H1 (cell line): Measurements from ENCODE around the gene GPR63.

ENCODE experiments used
- CBX8 ChIP-seq: fragments of 300-800, 300-1000 bp; sonication (generic); IDR thresholded peaks from 2 replicates; pipeline ENCODE4 v1.7.1; 2016; ENCODE audit warnings: low read depth, low read length, borderline replicate concordance
- HDAC2 ChIP-seq, 2 experiments: fragments of 300-600 bp in 1 of 2; sonication (generic) in 1 of 2; IDR thresholded peaks; 2 replicates each; pipeline ENCODE4 v1.6.1; 2011 to 2012; ENCODE audit warnings: low read depth in 2 of 2, low read length in 2 of 2, mild to moderate bottlenecking in 2 of 2, moderate library complexity in 2 of 2, borderline replicate concordance in 1 of 2, inconsistent platforms in 1 of 2
- HDAC6 ChIP-seq: IDR thresholded peaks from one replicate; pipeline ENCODE4 v1.7.1; 2012; ENCODE audit warnings: low read depth, mild to moderate bottlenecking, inconsistent platforms, low read length, moderate library complexity
- JUND ChIP-seq: IDR thresholded peaks from 2 replicates; pipeline ENCODE4 v1.6.1; 2011; ENCODE audit warnings: mild to moderate bottlenecking, improper control_type of control experiment, low read length
- MAFK ChIP-seq: IDR thresholded peaks from 2 replicates; pipeline ENCODE4 v1.6.1; 2012; ENCODE audit warnings: low read depth, mild to moderate bottlenecking, improper control_type of control experiment, low read length
- POLR2A ChIP-seq, 2 experiments: IDR thresholded peaks; 1 replicate in 1 of 2; 2 replicates in 1 of 2; pipeline ENCODE4 v1.6.1; 2011; ENCODE audit warnings: low read depth in 2 of 2, low read length in 2 of 2, mild to moderate bottlenecking in 2 of 2; ENCODE audit errors: control extremely low read depth in 1 of 2
- RXRA ChIP-seq: IDR thresholded peaks from 2 replicates; pipeline ENCODE4 v1.6.1; 2011; ENCODE audit warnings: low read depth, mild to moderate bottlenecking, low read length, moderate library complexity; ENCODE audit not compliant: insufficient read depth
- SIN3A ChIP-seq, 2 experiments: IDR thresholded peaks in 1 of 2; conservative IDR thresholded peaks in 1 of 2; 2 replicates each; pipeline ENCODE4 v1.6.1; 2011 to 2012; ENCODE audit warnings: low read length in 2 of 2, improper control_type of control experiment in 1 of 2, low read depth in 1 of 2, mild to moderate bottlenecking in 1 of 2
- SP2 ChIP-seq: IDR thresholded peaks from 2 replicates; pipeline ENCODE4 v1.6.1; 2012; ENCODE audit warnings: mild to moderate bottlenecking, low read length, inconsistent platforms
- TCF12 ChIP-seq: IDR thresholded peaks from 2 replicates; pipeline ENCODE4 v1.6.1; 2011; ENCODE audit warnings: low read depth, mild to moderate bottlenecking, low read length
- TF ChIP-seq, protein P1 (sequence below), 3 experiments: IDR thresholded peaks; 1 replicate in 2 of 3; 2 replicates in 1 of 3; pipeline versions ENCODE4 v1.5.1 to v1.6.1; 2011; ENCODE audit warnings: low read length in 3 of 3, mild to moderate bottlenecking in 3 of 3, inconsistent platforms in 2 of 3, low read depth in 1 of 3, moderate library complexity in 1 of 3; ENCODE audit not compliant: insufficient read depth in 1 of 3; ENCODE audit errors: control extremely low read depth in 1 of 3

DNA sequence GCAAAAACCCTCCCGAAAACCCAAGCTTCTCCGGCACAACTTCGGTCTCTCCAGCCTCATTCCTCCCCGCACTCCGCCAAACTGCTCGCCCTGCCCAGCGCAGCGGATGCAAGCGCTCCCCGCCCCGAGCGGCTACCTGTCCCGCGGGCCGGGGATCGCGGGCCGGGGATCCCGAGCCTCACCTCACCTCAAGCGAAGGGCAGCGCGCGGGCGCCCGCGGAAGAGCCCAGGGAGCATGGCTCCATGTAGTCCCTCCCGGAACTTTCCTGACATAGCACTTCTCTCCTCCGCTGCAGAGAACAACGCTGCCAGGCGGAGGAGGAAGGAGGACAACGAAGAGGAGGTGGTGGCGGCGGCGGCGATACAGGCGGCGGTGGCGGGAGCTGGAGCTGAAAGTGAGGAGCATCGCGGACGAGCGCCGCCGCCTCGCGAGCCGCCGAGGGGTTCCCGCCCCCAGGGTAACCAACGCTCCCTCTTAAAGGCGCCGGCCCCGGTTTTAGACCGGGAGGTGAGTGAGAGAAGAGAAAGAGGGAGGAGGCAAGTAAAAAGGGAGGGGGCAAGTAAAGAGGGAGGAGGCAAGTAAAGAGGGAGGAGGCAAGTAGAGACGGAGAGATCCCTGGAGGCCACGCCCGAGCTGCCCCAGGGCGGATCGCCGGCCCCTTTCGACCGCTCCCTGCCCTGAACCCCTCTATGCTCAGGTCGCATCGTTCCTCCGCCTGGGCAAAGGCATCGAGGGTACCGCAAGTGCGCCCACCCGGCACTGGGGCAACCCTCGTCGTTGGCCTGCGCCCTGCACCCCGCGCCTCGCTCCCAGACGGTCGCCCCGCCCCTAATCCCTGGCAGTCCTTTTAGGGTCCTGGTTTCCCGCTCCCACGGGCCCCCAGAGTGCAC, at the start of gene GPR63:
- TF ChIP-seq, protein P1, sequence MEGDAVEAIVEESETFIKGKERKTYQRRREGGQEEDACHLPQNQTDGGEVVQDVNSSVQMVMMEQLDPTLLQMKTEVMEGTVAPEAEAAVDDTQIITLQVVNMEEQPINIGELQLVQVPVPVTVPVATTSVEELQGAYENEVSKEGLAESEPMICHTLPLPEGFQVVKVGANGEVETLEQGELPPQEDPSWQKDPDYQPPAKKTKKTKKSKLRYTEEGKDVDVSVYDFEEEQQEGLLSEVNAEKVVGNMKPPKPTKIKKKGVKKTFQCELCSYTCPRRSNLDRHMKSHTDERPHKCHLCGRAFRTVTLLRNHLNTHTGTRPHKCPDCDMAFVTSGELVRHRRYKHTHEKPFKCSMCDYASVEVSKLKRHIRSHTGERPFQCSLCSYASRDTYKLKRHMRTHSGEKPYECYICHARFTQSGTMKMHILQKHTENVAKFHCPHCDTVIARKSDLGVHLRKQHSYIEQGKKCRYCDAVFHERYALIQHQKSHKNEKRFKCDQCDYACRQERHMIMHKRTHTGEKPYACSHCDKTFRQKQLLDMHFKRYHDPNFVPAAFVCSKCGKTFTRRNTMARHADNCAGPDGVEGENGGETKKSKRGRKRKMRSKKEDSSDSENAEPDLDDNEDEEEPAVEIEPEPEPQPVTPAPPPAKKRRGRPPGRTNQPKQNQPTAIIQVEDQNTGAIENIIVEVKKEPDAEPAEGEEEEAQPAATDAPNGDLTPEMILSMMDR (IDR thresholded peaks at IDR 0.05; ENCODE audit: control extremely low read depth in 1 of 3, insufficient read depth in 1 of 3, low read depth in 1 of 3, low read length in 3 of 3), result no peak
- TF ChIP-seq RXRA (no peak), SIN3A (conservative IDR thresholded peaks at IDR 0.05 in 1 of 2, IDR thresholded peaks at IDR 0.05 in 1 of 2; ENCODE audit: low read depth in 1 of 2, low read length in 2 of 2) (0 out of 4 replicates have a peak, but pooled peaks of 1 of the 2 experiments have one; percentile 10), HDAC6 (no peak), HDAC2 (IDR thresholded peaks at IDR 0.05; ENCODE audit: borderline replicate concordance in 1 of 2, low read depth in 2 of 2, low read length in 2 of 2) (no peak), POLR2A (IDR thresholded peaks at IDR 0.05; ENCODE audit: control extremely low read depth in 1 of 2, low read depth in 2 of 2, low read length in 2 of 2) (peak; percentile 47 to 80), MAFK (no peak), JUND (no peak), SP2 (no peak), TCF12 (no peak), CBX8 (no peak)
